LNCaP clone FGC (cell line): ENCODE measurements around the gene DNAH10.

Experiments used
- DNase-seq: peaks from one replicate; pipeline ENCODE4 v3.0.0-alpha.2; 2011; ENCODE audit warnings: low read depth
- H3K4me3 ChIP-seq: 2 replicates; pipeline ENCODE4 v1.5.1; 2011; ENCODE audit warnings: mild to moderate bottlenecking, low read depth, low read length, control low read depth
- TF ChIP-seq, protein P1 (sequence below): IDR thresholded peaks from 2 replicates; pipeline ENCODE4 v1.5.1; 2012; ENCODE audit warnings: mild to moderate bottlenecking; ENCODE audit not compliant: control insufficient read depth, insufficient read depth; ENCODE audit errors: extremely low read depth

Gene DNAH10

DNA sequence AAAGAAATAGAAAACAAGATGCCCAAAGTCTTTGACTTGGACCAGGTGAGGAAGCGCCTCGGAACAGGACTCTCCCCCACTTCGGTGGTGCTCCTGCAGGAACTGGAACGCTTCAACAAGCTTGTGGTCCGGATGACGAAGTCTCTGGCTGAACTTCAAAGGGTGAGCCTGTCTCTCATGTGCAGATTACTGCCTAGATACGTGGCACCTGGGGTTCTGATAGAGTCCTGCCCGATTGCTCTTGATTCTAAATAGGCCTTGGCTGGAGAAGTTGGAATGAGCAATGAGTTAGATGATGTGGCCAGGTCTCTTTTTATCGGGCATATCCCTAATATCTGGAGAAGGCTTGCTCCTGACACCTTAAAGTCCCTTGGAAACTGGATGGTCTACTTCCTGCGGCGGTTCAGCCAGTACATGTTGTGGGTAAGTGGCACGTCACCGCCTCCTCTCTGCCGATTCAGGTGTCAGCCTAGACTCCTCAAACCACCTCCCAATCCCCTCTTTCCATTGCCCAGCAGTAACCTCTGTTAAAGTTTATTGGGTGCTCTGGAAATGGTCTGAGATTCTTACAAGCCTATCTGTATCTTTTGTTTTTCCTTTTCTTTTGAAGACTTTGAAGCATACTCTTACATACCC lies 169.7 kb downstream of the DNAH10 start:
- DNase-seq: no peak
- TF ChIP-seq, protein P1, sequence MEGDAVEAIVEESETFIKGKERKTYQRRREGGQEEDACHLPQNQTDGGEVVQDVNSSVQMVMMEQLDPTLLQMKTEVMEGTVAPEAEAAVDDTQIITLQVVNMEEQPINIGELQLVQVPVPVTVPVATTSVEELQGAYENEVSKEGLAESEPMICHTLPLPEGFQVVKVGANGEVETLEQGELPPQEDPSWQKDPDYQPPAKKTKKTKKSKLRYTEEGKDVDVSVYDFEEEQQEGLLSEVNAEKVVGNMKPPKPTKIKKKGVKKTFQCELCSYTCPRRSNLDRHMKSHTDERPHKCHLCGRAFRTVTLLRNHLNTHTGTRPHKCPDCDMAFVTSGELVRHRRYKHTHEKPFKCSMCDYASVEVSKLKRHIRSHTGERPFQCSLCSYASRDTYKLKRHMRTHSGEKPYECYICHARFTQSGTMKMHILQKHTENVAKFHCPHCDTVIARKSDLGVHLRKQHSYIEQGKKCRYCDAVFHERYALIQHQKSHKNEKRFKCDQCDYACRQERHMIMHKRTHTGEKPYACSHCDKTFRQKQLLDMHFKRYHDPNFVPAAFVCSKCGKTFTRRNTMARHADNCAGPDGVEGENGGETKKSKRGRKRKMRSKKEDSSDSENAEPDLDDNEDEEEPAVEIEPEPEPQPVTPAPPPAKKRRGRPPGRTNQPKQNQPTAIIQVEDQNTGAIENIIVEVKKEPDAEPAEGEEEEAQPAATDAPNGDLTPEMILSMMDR: no peak

DNA sequence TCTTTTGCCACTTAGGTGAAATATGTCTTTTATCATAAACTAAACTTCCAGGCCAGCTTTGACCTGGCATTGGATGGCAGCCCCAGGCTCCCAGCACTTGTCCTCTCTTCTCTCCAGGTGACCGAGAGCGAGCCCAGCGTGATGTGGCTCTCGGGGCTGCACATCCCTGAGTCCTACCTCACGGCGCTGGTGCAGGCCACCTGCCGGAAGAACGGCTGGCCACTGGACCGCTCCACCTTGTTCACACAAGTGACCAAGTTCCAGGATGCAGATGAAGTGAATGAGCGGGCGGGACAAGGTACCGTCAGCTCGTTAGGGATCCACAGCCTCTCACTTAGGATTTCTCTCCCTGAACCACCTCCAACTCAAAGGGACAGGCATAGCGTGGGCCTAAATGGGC lies 171.1 kb downstream of the DNAH10 start:
- TF ChIP-seq, protein P1: no peak
- DNase-seq: no peak
- no peak overlapping the region for H3K4me3 ChIP-seq

More for the DNA sequence above, 169.7 kb downstream of the DNAH10 start:
- no peak overlapping the region for H3K4me3 ChIP-seq

DNA sequence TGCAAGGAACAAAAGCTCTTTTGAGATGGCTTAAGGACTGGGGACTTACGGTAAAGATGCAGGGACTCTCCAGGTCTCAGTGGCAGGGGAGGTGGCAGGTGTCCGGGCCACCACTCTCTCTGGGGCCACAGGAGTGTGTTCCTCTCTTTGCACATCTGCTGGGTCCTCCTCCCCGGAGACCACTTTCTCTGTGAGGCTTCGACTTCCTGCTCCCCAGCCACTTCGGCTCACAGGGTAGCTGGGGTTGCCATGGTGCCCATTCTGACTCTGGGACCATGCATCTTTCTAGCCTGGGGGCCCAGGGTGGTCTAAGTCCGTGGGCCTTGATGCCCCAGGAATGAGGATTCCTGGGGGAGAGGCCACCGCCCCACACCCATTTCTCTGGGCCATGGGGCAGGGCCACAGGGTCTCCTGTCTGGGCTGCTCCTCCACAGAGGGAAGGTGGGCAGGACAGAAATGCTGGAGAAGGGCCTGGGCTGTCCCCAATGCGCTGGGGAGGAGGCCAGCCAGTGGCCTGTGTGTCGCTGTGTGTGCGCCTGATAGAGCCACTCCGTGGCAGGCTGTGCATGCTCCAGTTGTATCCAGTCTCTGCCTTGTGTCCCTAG lies 172.0 kb downstream of the DNAH10 start:
- H3K4me3 ChIP-seq: no peak overlapping the region
- no peak for DNase-seq
- TF ChIP-seq, protein P1: no peak

DNA sequence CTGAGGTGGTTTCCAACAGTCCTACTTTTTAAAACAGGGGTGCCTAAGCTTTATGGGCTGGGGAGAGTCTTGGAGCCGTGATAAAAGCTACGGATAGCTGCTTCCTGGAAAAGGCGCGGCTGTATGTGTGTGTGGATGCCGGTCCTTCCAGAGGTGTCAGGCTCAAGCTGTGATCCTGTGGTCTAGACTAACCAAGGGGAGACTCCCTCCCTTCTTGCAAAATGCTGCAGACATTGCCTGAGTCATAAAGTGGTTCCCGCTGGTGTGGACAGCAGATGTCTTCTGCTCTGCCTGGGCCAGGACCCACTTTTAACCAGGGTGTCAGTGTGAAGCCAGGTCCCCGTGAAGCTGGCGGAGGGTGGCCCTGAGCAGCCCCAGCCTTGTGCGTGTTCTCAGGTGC lies 172.7 kb downstream of the DNAH10 start:
- TF ChIP-seq, protein P1: no peak
- H3K4me3 ChIP-seq: no peak overlapping the region
- no peak for DNase-seq

DNA sequence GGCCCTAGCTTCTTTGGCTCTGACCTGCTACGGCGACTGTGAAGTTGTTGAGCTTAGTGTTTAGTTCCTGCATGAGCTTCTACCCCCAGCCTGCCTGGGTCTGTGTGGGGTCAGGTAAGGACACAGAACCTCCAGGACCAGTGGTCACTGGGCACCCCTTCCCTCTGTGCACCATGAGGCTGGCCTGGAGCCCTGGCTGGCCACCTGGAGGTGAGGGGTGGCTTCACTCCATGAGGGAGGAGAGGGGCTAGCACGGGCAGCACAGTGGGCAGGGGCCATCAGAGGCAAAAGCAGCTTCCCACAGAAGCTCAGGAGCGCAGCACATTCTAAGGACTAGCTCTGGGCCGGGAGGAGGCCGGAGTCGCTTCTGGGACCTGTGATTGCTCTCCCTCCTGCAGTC lies 173.9 kb downstream of the DNAH10 start:
- no peak for DNase-seq
- no peak overlapping the region for H3K4me3 ChIP-seq
- TF ChIP-seq, protein P1: no peak

DNA sequence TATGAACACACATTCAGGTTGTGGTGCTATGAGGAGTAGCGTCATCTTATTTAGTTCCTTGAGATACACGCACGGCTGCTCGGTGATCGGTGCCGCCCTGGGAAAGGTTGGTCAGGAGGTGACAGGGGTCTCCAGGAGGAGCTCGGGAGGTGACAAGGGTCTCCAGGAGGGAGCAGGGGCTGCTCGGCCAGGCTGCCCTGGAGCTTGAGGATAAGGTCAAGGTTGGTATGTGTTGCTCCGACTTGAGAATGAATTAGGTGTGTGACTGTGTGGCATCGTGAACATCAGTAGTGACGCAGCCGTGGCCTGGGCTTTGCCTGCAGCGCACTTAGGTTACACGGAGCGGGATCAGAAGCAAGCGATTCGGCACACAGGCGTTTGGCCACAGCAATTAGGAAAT lies 174.4 kb downstream of the DNAH10 start:
- TF ChIP-seq, protein P1: no peak
- DNase-seq: no peak
- H3K4me3 ChIP-seq: no peak overlapping the region
